Right lobe of liver (tissue), 6 donors: ENCODE results near the gene CYP19A1. TPM values are rescaled to one million over a fixed set of nuclear protein-coding genes. Genes with fewer than 3 reads are reported as not detected.

Experiments
- ATAC-seq, 4 donors: fragments of 200-7000 bp; cut with Tn5 transposase; one replicate each; pipeline ENCODE4 v1.9.1; 2020; ENCODE audit warnings: mild to moderate bottlenecking in 4 of 4, moderate library complexity in 4 of 4
- DNase-seq, 3 donors: peaks; one replicate each; pipeline ENCODE4 v3.0.0-alpha.2; 2020
- H3K27ac ChIP-seq, 3 donors: fragments of 200-600 bp; one replicate each; pipeline ENCODE4 v1.8.0; 2022
- H3K27me3 ChIP-seq, 2 donors: fragments of 200-600 bp; one replicate each; pipeline ENCODE4 v1.8.0; 2022
- H3K36me3 ChIP-seq, 4 donors: fragments of 200-600 bp; sonication (generic) in 1 of 4; one replicate each; pipeline versions ENCODE4 v1.5.1 to v1.8.0; 2017 to 2022; ENCODE audit warnings: control low read depth in 1 of 4
- H3K4me1 ChIP-seq, 4 donors: fragments of 200-600 bp; sonication (generic) in 1 of 4; one replicate each; pipeline versions ENCODE4 v1.5.1 to v1.8.0; 2017 to 2022; ENCODE audit warnings: control low read depth in 1 of 4
- H3K4me3 ChIP-seq, 3 donors: fragments of 200-600 bp; one replicate each; pipeline ENCODE4 v1.8.0; 2022
- H3K9me3 ChIP-seq, 4 donors: fragments of 200-600 bp; sonication (generic) in 1 of 4; one replicate each; pipeline versions ENCODE4 v1.5.1 to v1.8.0; 2017 to 2022; ENCODE audit warnings: control low read depth in 1 of 4
- POLR2A ChIP-seq: fragments of 450-650 bp; IDR thresholded peaks from one replicate; pipeline ENCODE4 v1.6.1; 2017; ENCODE audit warnings: antibody characterized with exemption, mild to moderate bottlenecking
- WGBS: methylation state at CpG from one replicate; pipeline ENCODE4 v1.1.6; 2018; ENCODE audit warnings: low coverage, low lambda C conversion rate; ENCODE audit not compliant: insufficient coverage; ENCODE audit errors: missing lambda C conversion rate; 5-methylcytosine and 5-hydroxymethylcytosine counted together
- intact Hi-C, 2 donors: fragments of 100-400 bp; cut with DNase I; formaldehyde crosslinking; loops; one replicate each; pipeline versions ENCODE4 v1.11.2 to v1.14.1; 2022
- total RNA-seq, 6 experiments: library from RNA; depleted of rRNA in 2 of 6; stranded (reverse); fragments of >200 nt in 2 of 6; fragmentation: NEBNext Ultra II Directional in 3 of 6; extraction: Animal tissue kit (Norgen Biotek cat#: 25700) in 3 of 6; gene quantifications; one replicate each; pipeline versions ENCODE4 v1.1.0 to v1.2.4, GENCODE V29; 2016 to 2023
- TF ChIP-seq, protein P1 (sequence below), 4 donors: fragments of 200-600 bp in 3 of 4; fragments of 450-650 bp in 1 of 4; IDR thresholded peaks; one replicate each; pipeline versions ENCODE4 v1.5.1 to v1.8.0; 2016 to 2022; ENCODE audit warnings: antibody characterized with exemption in 4 of 4, mild to moderate bottlenecking in 2 of 4
- donor health status: DM: no; HTN: yes; CAD: no.
- donor health status: DM: no; HTN: no; CAD: no.
- donor health status: DM: no; HTN: no; CAD: no.
- donor health status: DM: no; HTN: yes; CAD: no.
- donor health status: DM: no; HTN: yes; CAD: no.

The CYP19A1 gene
- total RNA-seq, 6 experiments from 2014 or later, result not detected

DNA sequence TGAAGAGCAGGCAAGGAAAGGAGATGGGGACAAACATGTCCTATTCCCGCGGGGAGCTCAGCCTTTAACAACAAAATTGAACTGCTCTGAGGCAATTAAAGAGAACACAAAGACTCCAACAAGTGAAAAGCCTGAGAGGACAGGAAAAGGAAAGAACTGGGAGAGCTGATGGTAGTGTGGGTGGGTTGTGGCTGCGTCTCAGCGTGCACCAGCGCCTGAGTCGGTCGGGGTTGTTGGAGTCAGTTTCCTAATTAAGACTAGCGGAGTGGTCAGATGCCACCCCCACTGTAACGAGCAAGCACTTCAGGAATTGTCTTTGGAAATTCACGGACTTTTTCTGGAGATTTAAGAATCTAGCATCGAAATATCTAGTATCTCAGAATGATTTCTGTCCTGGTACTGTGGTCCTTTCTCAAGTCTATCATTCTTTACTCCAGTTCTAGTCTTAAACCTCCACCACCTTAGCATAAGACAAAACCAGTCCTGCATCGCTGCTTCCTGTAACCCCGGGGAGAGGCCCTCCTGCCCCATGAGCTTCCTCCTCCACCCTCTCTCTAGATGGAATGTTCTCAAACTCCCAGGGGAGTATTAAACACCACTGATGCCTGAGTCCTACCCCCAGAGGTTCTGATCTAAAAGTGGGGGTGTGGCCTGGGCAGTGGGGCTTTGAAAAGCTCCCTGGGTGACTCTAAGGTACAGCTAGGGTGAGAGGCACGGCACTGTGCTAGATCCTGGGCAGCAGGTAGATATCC, 104.0 kb downstream of the CYP19A1 start:
- no peaks in the 10 kb centered on the region for H3K4me1 ChIP-seq
- H3K27ac ChIP-seq, result no peak overlapping the region
- DNase-seq (no peak), ATAC-seq (no peak)
- no peak overlapping the region for H3K4me3 ChIP-seq
- no peaks in the 10 kb centered on the region for H3K9me3 ChIP-seq
- TF ChIP-seq POLR2A, result no peak
- TF ChIP-seq, protein P1, sequence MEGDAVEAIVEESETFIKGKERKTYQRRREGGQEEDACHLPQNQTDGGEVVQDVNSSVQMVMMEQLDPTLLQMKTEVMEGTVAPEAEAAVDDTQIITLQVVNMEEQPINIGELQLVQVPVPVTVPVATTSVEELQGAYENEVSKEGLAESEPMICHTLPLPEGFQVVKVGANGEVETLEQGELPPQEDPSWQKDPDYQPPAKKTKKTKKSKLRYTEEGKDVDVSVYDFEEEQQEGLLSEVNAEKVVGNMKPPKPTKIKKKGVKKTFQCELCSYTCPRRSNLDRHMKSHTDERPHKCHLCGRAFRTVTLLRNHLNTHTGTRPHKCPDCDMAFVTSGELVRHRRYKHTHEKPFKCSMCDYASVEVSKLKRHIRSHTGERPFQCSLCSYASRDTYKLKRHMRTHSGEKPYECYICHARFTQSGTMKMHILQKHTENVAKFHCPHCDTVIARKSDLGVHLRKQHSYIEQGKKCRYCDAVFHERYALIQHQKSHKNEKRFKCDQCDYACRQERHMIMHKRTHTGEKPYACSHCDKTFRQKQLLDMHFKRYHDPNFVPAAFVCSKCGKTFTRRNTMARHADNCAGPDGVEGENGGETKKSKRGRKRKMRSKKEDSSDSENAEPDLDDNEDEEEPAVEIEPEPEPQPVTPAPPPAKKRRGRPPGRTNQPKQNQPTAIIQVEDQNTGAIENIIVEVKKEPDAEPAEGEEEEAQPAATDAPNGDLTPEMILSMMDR (IDR thresholded peaks at IDR 0.05), result no peak
- 58% methylated on average over 12 of the region's 14 CpGs for WGBS
- no peaks in the 10 kb centered on the region for H3K27me3 ChIP-seq
- no peaks in the 10 kb centered on the region for H3K36me3 ChIP-seq
- intact Hi-C loops, result no loop called here

- DNase-seq, result no peak
- ATAC-seq, result no peak
- no peak overlapping the region for H3K27ac ChIP-seq
- no peaks in the 10 kb centered on the region for H3K27me3 ChIP-seq
- TF ChIP-seq POLR2A, result no peak
- no peaks in the 10 kb centered on the region for H3K4me1 ChIP-seq
- 82% methylated on average over 3 of the region's 3 CpGs for WGBS
- intact Hi-C loops, result no loop called here
- H3K4me3 ChIP-seq, result no peak overlapping the region
- no peaks in the 10 kb centered on the region for H3K9me3 ChIP-seq
- H3K36me3 ChIP-seq, result no peaks in the 10 kb centered on the region
These were observed 105.8 kb downstream of the CYP19A1 start for GRCh38 chr15:51232581-51232980.

DNA sequence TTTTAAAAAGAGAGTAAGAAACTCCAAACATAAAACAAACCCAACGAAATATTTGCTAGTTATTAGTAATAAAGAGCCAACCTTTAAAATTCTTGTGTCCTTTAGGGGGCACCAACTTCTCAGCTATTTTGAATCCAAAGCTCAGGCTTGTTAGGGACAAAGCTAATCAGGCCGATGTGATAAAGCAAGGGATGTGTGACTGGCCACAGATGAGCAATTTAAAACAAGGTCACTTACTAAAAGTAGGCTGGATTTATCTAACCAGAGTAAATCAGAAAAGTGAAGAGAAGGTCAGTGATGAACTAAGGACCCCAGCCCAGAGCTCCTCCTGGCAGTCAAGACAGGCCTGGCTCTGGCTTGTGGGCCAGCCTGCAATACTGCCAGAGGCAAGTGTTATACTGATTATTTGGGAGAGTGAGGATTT, 108.5 kb downstream of the CYP19A1 start:
- no peak overlapping the region for H3K4me3 ChIP-seq
- H3K9me3 ChIP-seq, result no peaks in the 10 kb centered on the region
- DNase-seq, result no peak
- intact Hi-C loops, result no loop called here
- no peaks in the 10 kb centered on the region for H3K36me3 ChIP-seq
- H3K4me1 ChIP-seq, result no peaks in the 10 kb centered on the region
- H3K27ac ChIP-seq, result no peak overlapping the region
- peak in 2 of 4 donors; percentile 23 to 25 for ATAC-seq
- WGBS, result 34% methylated on average over 2 of the region's 2 CpGs
- TF ChIP-seq, protein P1 (IDR thresholded peaks at IDR 0.05), result peak in 3 of 4 donors; percentile 14 to 23 (median 14)
- no peak for TF ChIP-seq POLR2A
- H3K27me3 ChIP-seq, result no peaks in the 10 kb centered on the region

DNA sequence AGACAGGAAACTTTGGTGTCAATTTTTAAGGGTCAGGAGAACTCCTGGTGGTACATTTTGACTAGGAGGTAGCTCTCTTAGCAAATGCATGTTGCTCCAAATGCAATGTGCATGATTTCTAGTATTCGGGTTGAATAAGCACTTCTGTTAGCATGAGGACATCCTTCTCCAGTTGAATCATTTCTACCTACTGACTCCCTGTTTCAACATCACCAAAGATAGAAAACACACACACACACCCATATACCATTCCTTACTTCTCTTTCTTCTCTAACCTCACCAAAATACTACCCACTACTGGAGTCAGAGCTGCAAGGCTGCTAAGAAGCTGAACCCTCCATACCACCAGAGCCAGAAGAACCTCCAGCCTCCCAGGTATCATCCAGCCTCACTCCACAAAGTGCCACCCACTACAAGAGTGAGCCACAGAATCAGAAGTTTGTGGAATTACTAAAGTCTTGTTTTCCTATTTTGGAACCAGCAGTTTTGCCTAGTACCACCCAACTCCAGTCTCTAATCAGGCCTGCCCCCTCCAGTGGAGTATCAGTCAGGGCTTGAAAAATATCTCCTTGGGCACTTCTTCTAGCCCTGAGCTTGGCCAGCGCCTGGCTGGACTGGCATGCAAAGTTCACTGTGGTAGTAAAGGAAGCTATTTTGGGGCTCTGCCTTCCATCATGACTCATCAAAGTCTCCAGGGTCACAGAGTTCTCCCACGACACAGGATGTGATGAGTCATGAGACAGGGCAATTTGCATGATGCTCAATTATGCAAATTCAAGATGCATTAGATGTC, 110.3 kb downstream of the CYP19A1 start:
- Histone ChIP-seq H3K4me3 (no peak overlapping the region), H3K27me3 (no peaks in the 10 kb centered on the region), H3K36me3 (no peaks in the 10 kb centered on the region), H3K27ac (no peak overlapping the region), H3K4me1 (no peaks in the 10 kb centered on the region), H3K9me3 (no peaks in the 10 kb centered on the region)
- no peak for DNase-seq
- TF ChIP-seq, protein P1 (IDR thresholded peaks at IDR 0.05), result no peak
- no peak for TF ChIP-seq POLR2A
- peak; percentile 21 to 67 (median 45) for ATAC-seq
- WGBS, result 21% methylated on average over 2 of the region's 3 CpGs
- intact Hi-C loops, result no loop called here
